ENCODE results near the gene GAS7. TPM values are rescaled to one million over a fixed set of nuclear protein-coding genes. Genes with fewer than 3 reads are reported as not detected.

GAS7 gene
- total and polyA plus RNA-seq, 2 experiments from 2014 or later = 1.9 to 10.7 TPM

DNA sequence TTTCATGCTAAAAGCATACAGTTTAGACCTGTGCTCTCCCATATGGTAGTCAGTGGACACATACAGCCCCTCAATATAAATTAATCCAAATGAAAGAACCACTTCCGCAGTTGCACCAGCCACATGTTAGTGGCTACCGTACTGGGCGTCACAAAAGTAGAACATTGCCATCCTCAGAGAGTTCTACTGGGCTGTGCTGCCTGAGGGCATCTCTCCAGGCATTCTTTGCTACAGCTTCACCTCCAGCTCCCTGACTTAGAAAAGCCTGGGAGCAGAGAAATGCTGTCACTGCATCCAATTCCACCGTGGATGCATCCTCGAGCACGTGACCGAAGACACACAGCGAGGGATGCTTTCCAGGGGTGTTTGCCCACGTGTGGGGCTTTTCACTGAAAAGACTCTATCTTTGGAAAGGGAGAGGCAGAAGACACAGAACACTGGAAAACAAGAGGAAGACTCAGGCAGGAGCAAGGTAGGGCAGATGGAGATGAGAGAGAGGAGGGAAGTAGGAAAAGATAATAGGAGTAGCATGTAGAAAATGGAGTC lies 86.4 kb downstream of the GAS7 start:
- Mint-ChIP-seq H3K9me3 (no peaks in the 10 kb centered on the region; the same call in 2 of the 3 replicates), H3K27me3 (ENCODE audit: insufficient read depth, low read depth, poor library complexity) (peaks cover 5% of the 10 kb centered on the region), H3K36me3 (ENCODE audit: low read depth) (no peaks in the 10 kb centered on the region), H3K4me3 (no peak overlapping the region), H3K27ac (no peak overlapping the region; the same call in 1 of the 2 replicates), H3K4me1 (peaks cover 4% of the 10 kb centered on the region)
- Histone ChIP-seq H3K4me3 (no peak overlapping the region), H3K9me2 (ENCODE audit: insufficient read depth) (no peaks in the 10 kb centered on the region), H2AFZ (no peak overlapping the region), H3F3A (replicated peaks; ENCODE audit: low read depth) (no peaks in the 10 kb centered on the region), H4K20me1 (replicated peaks; ENCODE audit: insufficient read depth) (no peaks in the 10 kb centered on the region), H3K27me3 (ENCODE audit: insufficient read depth) (no peaks in the 10 kb centered on the region), H3K27ac (ENCODE audit: low read depth) (no peak overlapping the region), H3K4me1 (ENCODE audit: insufficient read depth) (peaks cover 1% of the 10 kb centered on the region; the same call in 1 of the 2 replicates), H3K36me3 (ENCODE audit: insufficient read depth) (no peaks in the 10 kb centered on the region), H3K4me2 (no peak overlapping the region), H3K79me2 (replicated peaks; ENCODE audit: insufficient read depth) (no peaks in the 10 kb centered on the region)
- no peak for DNase-seq (ENCODE audit: low spot score)
- ATAC-seq = no peak
- TF ChIP-seq, protein P1, sequence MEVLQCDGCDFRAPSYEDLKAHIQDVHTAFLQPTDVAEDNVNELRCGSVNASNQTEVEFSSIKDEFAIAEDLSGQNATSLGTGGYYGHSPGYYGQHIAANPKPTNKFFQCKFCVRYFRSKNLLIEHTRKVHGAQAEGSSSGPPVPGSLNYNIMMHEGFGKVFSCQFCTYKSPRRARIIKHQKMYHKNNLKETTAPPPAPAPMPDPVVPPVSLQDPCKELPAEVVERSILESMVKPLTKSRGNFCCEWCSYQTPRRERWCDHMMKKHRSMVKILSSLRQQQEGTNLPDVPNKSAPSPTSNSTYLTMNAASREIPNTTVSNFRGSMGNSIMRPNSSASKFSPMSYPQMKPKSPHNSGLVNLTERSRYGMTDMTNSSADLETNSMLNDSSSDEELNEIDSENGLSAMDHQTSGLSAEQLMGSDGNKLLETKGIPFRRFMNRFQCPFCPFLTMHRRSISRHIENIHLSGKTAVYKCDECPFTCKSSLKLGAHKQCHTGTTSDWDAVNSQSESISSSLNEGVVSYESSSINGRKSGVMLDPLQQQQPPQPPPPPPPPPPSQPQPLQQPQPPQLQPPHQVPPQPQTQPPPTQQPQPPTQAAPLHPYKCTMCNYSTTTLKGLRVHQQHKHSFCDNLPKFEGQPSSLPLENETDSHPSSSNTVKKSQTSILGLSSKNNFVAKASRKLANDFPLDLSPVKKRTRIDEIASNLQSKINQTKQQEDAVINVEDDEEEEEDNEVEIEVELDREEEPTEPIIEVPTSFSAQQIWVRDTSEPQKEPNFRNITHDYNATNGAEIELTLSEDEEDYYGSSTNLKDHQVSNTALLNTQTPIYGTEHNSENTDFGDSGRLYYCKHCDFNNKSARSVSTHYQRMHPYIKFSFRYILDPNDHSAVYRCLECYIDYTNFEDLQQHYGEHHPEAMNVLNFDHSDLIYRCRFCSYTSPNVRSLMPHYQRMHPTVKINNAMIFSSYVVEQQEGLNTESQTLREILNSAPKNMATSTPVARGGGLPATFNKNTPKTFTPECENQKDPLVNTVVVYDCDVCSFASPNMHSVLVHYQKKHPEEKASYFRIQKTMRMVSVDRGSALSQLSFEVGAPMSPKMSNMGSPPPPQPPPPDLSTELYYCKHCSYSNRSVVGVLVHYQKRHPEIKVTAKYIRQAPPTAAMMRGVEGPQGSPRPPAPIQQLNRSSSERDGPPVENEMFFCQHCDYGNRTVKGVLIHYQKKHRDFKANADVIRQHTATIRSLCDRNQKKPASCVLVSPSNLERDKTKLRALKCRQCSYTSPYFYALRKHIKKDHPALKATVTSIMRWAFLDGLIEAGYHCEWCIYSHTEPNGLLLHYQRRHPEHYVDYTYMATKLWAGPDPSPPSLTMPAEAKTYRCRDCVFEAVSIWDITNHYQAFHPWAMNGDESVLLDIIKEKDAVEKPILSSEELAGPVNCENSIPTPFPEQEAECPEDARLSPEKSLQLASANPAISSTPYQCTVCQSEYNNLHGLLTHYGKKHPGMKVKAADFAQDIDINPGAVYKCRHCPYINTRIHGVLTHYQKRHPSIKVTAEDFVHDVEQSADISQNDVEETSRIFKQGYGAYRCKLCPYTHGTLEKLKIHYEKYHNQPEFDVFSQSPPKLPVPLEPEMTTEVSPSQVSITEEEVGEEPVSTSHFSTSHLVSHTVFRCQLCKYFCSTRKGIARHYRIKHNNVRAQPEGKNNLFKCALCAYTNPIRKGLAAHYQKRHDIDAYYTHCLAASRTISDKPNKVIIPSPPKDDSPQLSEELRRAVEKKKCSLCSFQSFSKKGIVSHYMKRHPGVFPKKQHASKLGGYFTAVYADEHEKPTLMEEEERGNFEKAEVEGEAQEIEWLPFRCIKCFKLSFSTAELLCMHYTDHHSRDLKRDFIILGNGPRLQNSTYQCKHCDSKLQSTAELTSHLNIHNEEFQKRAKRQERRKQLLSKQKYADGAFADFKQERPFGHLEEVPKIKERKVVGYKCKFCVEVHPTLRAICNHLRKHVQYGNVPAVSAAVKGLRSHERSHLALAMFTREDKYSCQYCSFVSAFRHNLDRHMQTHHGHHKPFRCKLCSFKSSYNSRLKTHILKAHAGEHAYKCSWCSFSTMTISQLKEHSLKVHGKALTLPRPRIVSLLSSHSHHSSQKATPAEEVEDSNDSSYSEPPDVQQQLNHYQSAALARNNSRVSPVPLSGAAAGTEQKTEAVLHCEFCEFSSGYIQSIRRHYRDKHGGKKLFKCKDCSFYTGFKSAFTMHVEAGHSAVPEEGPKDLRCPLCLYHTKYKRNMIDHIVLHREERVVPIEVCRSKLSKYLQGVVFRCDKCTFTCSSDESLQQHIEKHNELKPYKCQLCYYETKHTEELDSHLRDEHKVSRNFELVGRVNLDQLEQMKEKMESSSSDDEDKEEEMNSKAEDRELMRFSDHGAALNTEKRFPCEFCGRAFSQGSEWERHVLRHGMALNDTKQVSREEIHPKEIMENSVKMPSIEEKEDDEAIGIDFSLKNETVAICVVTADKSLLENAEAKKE (CRISPR knock-in tag; IDR thresholded peaks at IDR 0.05) = no peak
- TF ChIP-seq CREB1 (CRISPR knock-in tag; IDR thresholded peaks at IDR 0.05; ENCODE audit: low read depth) = no peak
- TF ChIP-seq STAT1 (IDR thresholded peaks at IDR 0.05; ENCODE audit: unreplicated experiment) = no peak
- TF ChIP-seq, protein P2, sequence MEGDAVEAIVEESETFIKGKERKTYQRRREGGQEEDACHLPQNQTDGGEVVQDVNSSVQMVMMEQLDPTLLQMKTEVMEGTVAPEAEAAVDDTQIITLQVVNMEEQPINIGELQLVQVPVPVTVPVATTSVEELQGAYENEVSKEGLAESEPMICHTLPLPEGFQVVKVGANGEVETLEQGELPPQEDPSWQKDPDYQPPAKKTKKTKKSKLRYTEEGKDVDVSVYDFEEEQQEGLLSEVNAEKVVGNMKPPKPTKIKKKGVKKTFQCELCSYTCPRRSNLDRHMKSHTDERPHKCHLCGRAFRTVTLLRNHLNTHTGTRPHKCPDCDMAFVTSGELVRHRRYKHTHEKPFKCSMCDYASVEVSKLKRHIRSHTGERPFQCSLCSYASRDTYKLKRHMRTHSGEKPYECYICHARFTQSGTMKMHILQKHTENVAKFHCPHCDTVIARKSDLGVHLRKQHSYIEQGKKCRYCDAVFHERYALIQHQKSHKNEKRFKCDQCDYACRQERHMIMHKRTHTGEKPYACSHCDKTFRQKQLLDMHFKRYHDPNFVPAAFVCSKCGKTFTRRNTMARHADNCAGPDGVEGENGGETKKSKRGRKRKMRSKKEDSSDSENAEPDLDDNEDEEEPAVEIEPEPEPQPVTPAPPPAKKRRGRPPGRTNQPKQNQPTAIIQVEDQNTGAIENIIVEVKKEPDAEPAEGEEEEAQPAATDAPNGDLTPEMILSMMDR (conservative IDR thresholded peaks at IDR 0.05; ENCODE audit: low read depth in 2 of 2) = no peak
- TF ChIP-seq, protein P3, sequence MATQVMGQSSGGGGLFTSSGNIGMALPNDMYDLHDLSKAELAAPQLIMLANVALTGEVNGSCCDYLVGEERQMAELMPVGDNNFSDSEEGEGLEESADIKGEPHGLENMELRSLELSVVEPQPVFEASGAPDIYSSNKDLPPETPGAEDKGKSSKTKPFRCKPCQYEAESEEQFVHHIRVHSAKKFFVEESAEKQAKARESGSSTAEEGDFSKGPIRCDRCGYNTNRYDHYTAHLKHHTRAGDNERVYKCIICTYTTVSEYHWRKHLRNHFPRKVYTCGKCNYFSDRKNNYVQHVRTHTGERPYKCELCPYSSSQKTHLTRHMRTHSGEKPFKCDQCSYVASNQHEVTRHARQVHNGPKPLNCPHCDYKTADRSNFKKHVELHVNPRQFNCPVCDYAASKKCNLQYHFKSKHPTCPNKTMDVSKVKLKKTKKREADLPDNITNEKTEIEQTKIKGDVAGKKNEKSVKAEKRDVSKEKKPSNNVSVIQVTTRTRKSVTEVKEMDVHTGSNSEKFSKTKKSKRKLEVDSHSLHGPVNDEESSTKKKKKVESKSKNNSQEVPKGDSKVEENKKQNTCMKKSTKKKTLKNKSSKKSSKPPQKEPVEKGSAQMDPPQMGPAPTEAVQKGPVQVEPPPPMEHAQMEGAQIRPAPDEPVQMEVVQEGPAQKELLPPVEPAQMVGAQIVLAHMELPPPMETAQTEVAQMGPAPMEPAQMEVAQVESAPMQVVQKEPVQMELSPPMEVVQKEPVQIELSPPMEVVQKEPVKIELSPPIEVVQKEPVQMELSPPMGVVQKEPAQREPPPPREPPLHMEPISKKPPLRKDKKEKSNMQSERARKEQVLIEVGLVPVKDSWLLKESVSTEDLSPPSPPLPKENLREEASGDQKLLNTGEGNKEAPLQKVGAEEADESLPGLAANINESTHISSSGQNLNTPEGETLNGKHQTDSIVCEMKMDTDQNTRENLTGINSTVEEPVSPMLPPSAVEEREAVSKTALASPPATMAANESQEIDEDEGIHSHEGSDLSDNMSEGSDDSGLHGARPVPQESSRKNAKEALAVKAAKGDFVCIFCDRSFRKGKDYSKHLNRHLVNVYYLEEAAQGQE (IDR thresholded peaks at IDR 0.05; ENCODE audit: unreplicated experiment) = no peak
- TF ChIP-seq EZH2phosphoT487 (IDR thresholded peaks at IDR 0.05; ENCODE audit: unreplicated experiment) = no peak
- no peak for TF ChIP-seq ZNF331 (CRISPR knock-in tag; IDR thresholded peaks at IDR 0.05; ENCODE audit: low read depth)
- TF ChIP-seq ZNF114 (CRISPR knock-in tag; IDR thresholded peaks at IDR 0.05) = no peak
- TF ChIP-seq, protein P4, sequence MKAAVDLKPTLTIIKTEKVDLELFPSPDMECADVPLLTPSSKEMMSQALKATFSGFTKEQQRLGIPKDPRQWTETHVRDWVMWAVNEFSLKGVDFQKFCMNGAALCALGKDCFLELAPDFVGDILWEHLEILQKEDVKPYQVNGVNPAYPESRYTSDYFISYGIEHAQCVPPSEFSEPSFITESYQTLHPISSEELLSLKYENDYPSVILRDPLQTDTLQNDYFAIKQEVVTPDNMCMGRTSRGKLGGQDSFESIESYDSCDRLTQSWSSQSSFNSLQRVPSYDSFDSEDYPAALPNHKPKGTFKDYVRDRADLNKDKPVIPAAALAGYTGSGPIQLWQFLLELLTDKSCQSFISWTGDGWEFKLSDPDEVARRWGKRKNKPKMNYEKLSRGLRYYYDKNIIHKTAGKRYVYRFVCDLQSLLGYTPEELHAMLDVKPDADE (IDR thresholded peaks at IDR 0.05) = no peak
- no peak for TF ChIP-seq JUNB (IDR thresholded peaks at IDR 0.05; ENCODE audit: unreplicated experiment)
- TF ChIP-seq EZH2 (IDR thresholded peaks at IDR 0.05; ENCODE audit: low read depth, unreplicated experiment) = no peak
- TF ChIP-seq POLR2AphosphoS5 (IDR thresholded peaks at IDR 0.05; ENCODE audit: low read depth) = no peak
